HG02885 (cell line): Measurements from ENCODE around the gene KCNQ1.

Experiments used
- ATAC-seq: cut with Tn5 transposase; IDR thresholded peaks from one replicate; pipeline ENCODE4 v1.9.1; 2021; ENCODE audit warnings: mild to moderate bottlenecking; ENCODE audit not compliant: unreplicated experiment, poor library complexity

KCNQ1 gene

DNA sequence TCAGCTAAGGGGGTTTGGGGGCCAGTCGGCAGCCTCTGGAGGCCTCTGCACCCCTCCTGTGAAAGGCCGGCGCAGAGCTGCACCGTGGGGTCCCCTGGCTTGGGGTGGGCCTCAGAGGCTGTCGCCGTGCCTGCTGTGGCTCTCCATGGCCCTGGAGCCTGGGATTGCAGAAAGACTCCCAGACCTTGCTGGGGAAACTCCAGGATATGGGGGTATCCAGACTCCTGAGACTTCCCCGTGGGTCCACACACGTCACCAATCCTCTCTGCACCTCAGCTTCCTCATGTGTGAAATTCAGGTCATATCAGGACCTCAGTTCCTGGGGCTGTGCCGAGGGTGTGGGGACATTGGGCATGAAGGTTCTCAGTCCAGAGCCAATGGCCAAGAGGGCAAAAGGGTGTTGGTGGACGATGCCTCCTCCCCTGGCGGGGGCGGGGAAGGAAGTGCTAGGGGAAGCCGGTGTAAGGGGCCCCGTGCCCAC lies 97.1 kb downstream of the KCNQ1 start:
- ATAC-seq, result no peak

DNA sequence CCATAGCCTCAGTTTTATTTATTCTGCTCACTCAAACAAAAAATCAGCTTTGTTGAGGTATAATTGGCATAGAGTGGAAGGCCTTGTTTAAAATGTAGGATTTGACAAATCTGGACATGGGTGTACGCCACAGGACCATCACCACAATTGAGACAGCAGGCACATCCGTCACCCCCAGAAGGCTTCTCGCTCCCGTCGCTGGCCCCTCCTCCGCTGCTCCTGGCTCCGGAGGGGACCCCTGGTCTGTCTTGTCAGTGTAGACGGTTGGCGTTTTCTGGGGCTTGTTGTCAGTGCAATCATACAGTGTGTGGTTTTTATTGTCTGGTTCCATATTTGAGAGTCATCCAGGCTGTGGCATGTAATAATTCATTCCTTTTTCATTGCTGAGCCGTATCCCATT lies 97.6 kb downstream of the KCNQ1 start:
- no peak for ATAC-seq

- ATAC-seq, result no peak
Observed at GRCh38 chr11:2547806-2548205, 103.0 kb downstream of the KCNQ1 start.

GRCh38 chr11:2548596-2548995 lies 103.8 kb downstream of the KCNQ1 start:
- no peak for ATAC-seq

DNA sequence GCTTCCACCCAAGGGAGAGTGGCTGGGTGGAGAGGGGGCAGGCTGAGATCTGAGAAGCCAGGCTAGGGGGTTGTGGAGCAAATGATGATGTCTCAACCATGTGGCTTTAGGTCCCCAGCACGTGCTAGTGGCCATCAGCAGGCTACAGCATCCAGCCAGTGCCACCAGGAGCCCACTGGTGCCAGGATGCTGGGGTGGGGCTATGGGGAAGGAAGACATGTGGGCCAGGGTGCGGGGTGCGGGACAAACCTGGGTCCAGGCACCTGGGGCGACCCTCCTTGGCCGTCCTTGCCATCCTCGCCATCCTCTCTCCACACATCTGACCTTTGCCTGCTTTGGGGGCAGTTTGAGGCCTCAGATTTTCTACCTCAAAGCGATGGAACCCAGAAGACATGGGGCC lies 104.3 kb downstream of the KCNQ1 start:
- ATAC-seq, result no peak

DNA sequence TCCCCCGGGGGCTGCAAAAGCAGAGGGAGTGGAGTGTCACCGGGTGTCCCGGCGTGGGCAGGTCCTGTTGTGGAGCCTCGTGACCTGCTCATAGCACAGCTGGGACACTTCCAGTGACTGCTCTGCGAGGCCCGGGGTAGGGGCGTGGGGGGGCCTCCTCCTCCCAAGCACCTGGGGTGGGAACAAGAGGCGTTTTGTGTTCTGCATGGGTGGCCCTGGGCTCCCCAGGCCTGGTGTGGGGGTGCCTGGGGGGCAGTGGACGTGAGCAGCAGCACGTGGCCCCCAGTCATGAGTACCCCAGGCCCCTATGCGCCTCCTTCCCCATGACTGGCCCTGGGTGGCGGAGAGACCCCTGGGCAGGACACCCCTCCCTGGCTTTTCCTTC lies 104.7 kb downstream of the KCNQ1 start:
- no peak for ATAC-seq

- no peak for ATAC-seq
Observed at GRCh38 chr11:2549876-2550605, 105.2 kb downstream of the KCNQ1 start.

GRCh38 chr11:2550606-2550970 lies 105.8 kb downstream of the KCNQ1 start:
- ATAC-seq, result no peak

DNA sequence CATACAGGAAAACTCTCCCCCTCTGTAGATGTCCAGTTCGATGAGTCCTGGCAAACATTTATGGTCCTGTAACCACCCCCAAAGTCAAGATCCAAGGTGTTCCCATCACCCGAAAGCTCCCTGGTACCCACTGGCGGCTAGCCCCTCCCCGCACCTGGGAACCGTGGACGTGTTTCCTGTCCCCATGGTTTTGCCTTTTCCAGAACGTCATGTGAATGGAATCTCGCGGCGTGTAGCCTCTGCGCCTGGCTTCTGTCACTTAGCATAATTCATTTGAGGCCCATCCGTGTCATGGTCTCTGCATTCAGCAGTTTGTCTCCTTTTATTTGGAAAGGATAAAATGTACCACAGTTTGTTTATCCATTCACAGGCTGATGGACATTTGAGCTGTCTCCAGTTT lies 106.3 kb downstream of the KCNQ1 start:
- ATAC-seq, result no peak

- no peak for ATAC-seq
Observed at GRCh38 chr11:2552210-2552609, 107.4 kb downstream of the KCNQ1 start.

DNA sequence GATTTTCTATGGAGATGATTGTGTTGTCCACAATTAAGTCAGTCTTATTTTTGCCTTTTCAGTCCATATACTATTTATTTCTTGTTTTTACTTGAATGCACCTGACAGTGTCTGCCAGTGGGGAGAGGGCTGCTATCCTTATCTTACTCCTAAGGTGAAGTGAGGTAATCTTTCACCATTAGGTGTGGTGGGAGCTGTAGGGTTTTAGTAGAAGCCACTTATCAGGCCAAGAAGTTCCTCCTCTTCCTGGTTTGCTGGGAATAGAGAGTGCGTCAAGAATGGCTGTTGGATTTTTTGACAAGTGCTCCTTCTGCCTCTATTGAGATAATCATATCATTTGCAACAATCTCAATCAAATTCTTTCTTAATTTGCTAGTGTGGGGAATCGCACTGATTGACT lies 108.4 kb downstream of the KCNQ1 start:
- no peak for ATAC-seq

- ATAC-seq, result no peak
Observed at GRCh38 chr11:2553886-2554285, 109.1 kb downstream of the KCNQ1 start.

DNA sequence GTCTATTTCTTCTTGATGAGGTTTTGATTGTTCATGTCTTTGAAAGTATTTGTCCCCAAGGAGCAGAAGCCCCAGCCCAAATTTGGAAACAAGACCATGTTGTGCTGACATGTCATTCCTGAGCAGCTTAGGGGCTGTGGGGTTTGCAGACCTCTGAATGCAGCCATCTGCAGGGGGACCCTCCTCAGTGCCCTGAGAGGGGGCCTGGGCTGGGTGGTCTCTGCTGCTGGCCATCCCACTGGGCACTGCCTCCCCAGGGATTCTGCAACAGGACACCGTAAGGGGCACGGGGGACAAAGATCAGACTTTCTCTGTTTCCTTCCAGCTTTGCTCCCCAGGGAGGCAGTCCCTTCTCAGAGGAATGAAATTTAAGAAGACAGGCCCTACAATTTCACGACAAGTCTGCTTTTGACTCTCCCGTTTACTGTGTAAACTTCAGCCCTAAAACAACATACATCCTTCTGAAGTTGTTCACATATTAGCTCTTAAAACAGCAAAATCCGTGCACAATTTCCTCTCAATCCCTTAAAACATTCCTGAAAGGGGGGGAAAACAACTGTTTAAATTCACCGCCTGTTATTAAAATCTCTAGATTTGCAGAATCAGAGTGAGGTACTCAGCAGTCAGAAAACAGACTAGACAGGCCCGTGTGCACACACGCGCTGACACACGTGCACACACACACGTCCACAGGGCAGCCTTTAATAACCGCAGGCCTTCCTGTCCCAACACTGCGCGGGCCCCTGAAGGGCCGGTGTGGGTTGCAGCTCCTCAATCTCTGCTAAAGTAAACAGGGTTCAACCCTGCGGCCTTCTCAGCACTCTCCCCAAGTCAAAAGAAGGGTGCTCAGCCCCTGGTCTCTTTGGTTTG lies 109.8 kb downstream of the KCNQ1 start:
- no peak for ATAC-seq

GRCh38 chr11:2555336-2555735 lies 110.5 kb downstream of the KCNQ1 start:
- ATAC-seq, result no peak

DNA sequence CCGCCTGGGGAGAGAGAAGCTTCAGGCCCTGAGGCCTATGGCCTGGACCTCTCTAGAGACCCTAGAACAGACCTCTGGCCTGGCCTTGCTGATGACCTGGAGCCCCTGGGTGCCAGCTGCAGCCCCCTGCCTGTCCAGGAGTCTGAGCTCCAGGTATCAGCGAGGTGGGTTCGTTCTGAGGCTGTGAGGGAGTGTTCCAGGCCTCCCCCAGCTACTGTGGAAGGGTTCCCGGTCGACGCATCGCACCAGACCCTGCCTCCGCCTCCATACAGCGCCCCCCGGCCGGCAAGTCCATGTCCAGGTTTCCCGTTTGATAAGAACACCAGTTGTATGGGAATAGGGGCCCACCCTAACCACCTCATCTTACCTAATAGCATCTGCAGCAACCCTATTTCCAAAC lies 111.1 kb downstream of the KCNQ1 start:
- ATAC-seq, result no peak

DNA sequence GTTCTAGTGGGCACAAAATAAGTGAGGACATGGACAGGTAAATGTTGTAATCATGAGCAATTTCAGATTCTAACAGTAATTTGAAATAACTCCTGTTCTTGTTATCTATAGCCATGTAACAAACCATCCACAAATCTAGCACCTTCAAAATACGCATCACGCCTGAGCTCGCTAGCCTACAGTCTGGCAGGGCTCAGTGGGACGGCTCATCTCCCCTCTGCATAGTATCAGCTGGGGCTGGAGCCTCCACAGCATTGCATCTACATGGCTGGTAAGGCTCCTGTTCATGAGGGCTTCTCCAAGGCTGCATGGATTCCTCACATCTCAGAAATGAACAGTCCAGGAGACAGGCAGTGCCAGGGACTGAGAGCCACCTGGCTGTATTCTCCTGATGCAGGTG lies 112.6 kb downstream of the KCNQ1 start:
- no peak for ATAC-seq

GRCh38 chr11:2558397-2558796 lies 113.6 kb downstream of the KCNQ1 start:
- no peak for ATAC-seq

DNA sequence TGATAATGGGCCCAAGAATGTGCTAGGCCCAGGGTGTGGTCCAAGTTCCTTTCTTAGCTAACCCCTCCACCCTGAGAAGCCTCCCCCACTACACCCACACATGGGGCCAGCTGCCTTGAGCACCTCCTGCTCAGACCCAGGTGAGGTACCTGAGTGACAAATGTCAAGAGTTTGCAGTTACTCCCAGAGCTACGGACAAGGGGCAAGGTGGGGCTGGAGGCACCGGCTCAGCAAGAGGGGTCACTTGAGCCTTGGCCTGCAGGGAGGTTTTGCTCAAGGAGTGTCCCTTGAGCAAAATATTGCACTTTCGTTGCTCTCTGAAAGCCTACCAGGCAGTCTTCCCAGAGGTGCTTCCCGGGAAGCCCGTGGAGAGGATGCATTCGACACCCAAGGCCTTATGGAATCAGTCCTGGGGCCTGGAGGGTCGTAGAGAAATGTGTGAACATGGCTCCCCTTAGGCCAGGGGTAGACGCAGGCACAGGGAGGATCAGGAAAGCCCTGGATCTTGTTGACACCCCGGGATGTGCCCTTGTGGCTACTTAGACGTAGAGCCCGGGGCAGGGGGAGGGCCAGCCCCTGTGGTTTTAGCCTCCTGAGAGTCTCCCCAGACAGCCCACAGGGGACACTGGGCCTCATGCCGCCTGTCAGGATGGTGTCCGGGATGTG lies 114.2 kb downstream of the KCNQ1 start:
- no peak for ATAC-seq

DNA sequence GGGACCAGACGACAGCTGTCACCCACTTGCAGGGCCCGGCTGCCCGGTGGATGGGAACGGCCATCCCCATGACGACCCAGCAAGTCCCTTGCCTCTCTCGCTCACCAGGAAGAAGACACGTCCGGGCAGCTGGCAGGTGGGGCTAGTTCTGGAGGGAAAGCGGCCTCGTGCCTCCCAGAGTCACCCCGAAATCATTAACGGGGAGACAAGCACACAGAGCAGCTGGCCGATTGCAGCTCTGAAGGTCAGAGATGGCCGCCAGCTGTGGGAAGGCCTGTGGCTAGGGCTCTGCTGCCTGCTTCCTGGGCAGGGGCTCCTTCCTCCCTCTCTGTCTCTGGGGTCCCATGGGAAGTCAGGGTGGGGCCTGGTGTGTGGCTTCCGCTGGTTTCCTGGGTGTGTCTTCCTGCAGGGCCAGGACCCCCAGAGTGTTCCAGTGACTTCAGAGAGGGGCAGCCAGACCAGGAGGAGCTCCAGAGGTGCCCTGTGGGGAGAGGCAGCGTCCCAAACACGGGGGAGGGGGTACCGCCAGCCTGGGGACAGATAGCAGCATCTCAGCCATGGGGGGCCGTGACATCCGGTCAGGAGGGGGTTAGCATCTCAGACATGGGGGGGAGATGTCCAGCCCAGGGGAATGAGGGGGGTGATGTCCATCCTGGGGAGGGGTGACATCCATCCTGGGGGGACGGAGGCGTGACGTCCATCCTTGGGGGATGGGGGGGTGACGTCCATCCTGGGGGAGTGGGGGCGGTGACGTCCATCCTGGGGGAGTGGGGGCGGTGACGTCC lies 114.9 kb downstream of the KCNQ1 start:
- no peak for ATAC-seq
